ENCODE measurements around the gene SLC4A4.

SLC4A4 gene

DNA sequence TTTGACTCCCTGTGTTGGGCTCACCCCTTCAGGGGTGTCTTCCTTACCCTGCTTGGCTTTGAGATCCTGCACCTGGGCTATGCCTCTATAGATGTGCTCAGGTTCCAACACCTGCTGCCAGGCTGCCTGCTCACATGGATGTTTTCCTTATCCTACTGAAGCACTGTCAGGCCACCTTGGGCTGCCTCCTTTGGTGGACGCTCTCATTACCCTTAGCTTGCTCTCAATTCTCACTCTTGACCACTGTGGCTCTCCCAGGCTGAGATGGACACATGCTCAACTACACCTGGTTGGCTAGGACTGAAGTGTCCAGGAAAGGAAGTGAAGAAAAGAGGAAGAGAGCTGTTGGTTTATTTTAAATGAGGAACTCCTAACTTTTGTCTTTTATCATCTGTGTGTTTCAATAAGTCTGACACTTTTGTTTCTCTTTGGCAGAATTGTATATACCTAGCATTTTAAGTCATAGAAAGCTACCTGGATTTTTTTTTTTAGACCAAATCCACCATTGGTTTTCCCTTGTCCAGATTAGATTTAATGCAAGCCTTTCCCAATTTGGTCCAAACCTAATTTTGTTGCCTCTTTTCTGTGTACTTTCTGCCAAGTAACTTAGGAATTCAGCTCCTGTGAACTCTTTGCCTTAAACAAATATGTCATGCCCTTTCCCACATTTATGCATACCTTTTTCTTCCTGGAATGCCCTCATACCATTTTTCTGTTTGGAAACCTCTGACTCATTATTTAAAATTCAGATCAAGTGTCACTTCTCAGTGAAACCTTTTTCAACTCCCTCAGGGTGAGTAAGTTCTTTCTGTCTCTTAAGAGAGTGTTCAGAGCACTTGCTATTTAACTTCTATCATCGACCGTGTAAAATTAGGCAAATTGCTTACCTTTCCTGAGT lies 269.2 kb downstream of the SLC4A4 start:
- DNase-seq = no peak

- no peak for DNase-seq
These were observed 269.9 kb downstream of the SLC4A4 start for GRCh38 chr4:71608678-71609071.

DNA sequence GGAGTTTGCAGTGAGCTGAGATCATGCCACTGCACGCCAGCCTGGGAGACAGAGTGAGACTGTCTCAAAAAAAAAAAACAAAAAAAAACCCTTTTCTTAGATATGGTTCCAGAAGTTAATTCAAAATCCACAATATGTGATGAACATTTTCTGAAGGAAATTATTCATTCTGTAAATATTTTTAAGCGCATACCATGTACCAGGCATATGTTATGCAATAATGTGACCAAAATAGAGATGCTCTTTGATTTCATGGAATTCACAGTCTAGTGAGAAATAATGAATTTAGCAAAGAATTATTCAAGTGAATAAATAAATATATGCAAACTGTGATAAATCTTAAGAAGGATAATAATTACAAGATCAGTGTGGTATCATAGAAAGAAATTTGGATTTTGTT lies 270.3 kb downstream of the SLC4A4 start:
- no peak for DNase-seq

- DNase-seq = no peak
These were observed 270.8 kb downstream of the SLC4A4 start for GRCh38 chr4:71609651-71610050.

DNA sequence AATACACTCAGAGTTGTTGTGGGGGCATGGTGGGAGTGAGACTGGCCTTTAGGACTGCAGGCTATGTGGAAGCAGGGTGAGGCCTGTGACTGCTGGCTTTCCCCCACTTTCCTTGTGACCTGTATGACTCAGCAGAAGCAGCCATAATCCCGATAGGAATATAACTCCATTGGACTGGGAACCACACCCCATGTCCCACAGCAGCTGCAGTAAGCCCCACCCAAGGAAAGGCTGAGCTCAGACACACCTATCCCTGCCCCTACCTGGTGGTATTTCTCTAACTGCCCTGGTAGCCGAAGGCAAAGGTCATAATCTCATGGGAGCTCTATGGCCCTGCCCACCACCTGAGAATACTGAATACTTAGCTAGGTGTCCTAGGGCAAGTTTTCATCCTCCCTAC lies 275.8 kb downstream of the SLC4A4 start:
- no peak for DNase-seq

- no peak for DNase-seq
These were observed 277.5 kb downstream of the SLC4A4 start for GRCh38 chr4:71616168-71616811.
